DOHH2 (cell line): Measurements from ENCODE around the gene LRRC37A3.
"Not testable (repeated sequence)": the region's sequence is repeated elsewhere in the genome, so short reads cannot be mapped to it uniquely, and the experiment has no call there.

Source experiments
- H3F3A ChIP-seq: fragments of 200-600 bp; sonication (generic), shearing (Covaris generic); 2 replicates; pipeline ENCODE4 v1.6.0; 2016; ENCODE audit warnings: antibody characterized with exemption, mild to moderate bottlenecking; ENCODE audit not compliant: control insufficient read depth, insufficient read depth
- H3K27ac ChIP-seq: fragments of 200-600 bp; sonication (generic); 2 replicates; pipeline ENCODE4 v1.5.1; 2014; ENCODE audit warnings: low read depth, mild to moderate bottlenecking, low read length, moderate library complexity
- H3K27me3 ChIP-seq: fragments of 200-600 bp; sonication (generic); 2 replicates; pipeline ENCODE4 v1.6.1; 2014; ENCODE audit warnings: mild to moderate bottlenecking, low read length, mixed read lengths; ENCODE audit not compliant: control insufficient read depth
- H3K36me3 ChIP-seq: fragments of 200-600 bp; sonication (generic); 2 replicates; pipeline ENCODE4 v1.6.1; 2014; ENCODE audit warnings: mild to moderate bottlenecking, low read length, moderate library complexity, mixed read lengths; ENCODE audit not compliant: control insufficient read depth
- H3K4me1 ChIP-seq: fragments of 200-600 bp; sonication (generic); 2 replicates; pipeline ENCODE4 v1.6.1; 2014; ENCODE audit warnings: mild to moderate bottlenecking, low read length, mixed read lengths; ENCODE audit not compliant: control insufficient read depth
- H3K4me2 ChIP-seq: fragments of 200-600 bp; sonication (generic); 2 replicates; pipeline ENCODE4 v1.6.0; 2014; ENCODE audit warnings: mild to moderate bottlenecking, low read length, moderate library complexity
- H3K4me3 ChIP-seq: fragments of 200-600 bp; sonication (generic); 2 replicates; pipeline ENCODE4 v1.5.1; 2014; ENCODE audit warnings: mild to moderate bottlenecking, low read length, mixed read lengths
- H3K79me2 ChIP-seq: fragments of 200-600 bp; sonication (generic); 2 replicates; pipeline ENCODE4 v1.6.1; 2014; ENCODE audit warnings: mild to moderate bottlenecking, low read length, mixed read lengths; ENCODE audit not compliant: control insufficient read depth
- H3K9me2 ChIP-seq: fragments of 200-600 bp; sonication (generic); replicated peaks from 2 replicates; pipeline ENCODE4 v1.6.1; 2014; ENCODE audit warnings: mild to moderate bottlenecking, low read length, mixed read lengths; ENCODE audit not compliant: control insufficient read depth
- H3K9me3 ChIP-seq: fragments of 200-600 bp; sonication (generic); 2 replicates; pipeline ENCODE4 v1.6.1; 2014; ENCODE audit warnings: antibody characterized with exemption, low read length, mixed read lengths; ENCODE audit not compliant: control insufficient read depth, insufficient read depth
- H4K20me1 ChIP-seq: fragments of 200-600 bp; sonication (generic); 2 replicates; pipeline ENCODE4 v1.6.0; 2014; ENCODE audit warnings: low read depth, mild to moderate bottlenecking, antibody characterized with exemption, low read length, moderate library complexity; ENCODE audit not compliant: control insufficient read depth, insufficient read depth
- CTCF ChIP-seq: fragments of 200-600 bp; sonication (generic); IDR thresholded peaks from one replicate; pipeline ENCODE4 v1.5.1; 2014; ENCODE audit warnings: antibody characterized with exemption, mild to moderate bottlenecking, low read depth, low read length; ENCODE audit not compliant: poor library complexity, severe bottlenecking

Gene LRRC37A3

DNA sequence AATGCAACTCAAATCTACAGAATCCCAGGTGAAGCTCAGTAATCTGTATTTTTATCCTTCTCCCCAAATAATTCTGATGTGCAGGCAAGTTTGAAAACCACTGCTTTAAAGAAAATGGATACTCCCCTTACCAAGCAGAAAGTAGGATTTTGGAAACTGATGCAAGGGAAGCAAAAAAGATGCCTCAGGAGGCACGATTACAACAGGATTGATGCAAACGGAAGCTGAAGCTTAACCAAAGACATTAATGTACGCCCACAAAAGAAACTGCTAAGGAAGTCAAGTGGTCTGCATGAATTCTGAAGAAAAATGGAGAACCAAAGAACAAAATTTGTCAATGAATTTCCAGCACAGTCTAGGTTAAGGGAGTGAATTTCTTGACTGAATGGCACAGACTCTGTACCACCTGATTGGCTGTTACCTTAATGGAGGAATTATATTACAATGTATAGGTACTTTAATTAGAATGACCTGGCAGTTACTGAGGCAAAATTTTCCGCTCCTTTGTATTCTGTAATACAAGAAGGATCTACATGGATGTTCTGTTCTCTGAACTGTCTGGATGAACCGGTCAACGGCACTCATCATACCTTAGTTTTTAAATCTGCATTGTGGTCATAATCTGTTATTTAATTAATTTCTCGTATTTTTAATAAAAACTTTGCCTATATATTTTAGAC is 9.6 kb downstream of the LRRC37A3 start:
- not testable (repeated sequence) for H4K20me1 ChIP-seq, H3K9me3 ChIP-seq, H3F3A ChIP-seq, H3K9me2 ChIP-seq, H3K4me1 ChIP-seq, H3K27ac ChIP-seq, H3K27me3 ChIP-seq, H3K4me3 ChIP-seq, H3K36me3 ChIP-seq, H3K4me2 ChIP-seq, H3K79me2 ChIP-seq

DNA sequence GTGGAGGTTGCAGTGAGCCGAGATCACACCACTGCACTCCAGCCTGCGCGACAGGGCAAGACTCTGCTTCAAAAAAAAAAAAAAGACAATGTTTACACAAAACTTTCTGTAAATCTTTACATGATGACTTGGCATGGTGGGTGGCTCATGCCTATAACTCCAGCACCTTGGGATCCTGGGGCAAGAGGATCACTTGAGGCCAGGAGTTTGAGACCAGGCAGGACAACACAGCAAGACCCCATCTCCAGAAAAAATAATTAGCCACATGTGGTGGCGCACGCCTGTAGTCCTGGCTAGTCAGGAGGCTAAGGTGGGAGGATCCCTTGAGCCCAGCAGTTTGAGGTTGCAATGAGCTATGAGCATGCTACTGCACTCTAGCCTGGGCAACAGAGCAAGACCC is 15.2 kb downstream of the LRRC37A3 start:
- not testable (repeated sequence) for H3K4me1 ChIP-seq, H3K79me2 ChIP-seq, H3K4me3 ChIP-seq, H4K20me1 ChIP-seq, H3K27ac ChIP-seq, H3K9me3 ChIP-seq, H3F3A ChIP-seq, H3K4me2 ChIP-seq, H3K9me2 ChIP-seq, H3K36me3 ChIP-seq, H3K27me3 ChIP-seq

DNA sequence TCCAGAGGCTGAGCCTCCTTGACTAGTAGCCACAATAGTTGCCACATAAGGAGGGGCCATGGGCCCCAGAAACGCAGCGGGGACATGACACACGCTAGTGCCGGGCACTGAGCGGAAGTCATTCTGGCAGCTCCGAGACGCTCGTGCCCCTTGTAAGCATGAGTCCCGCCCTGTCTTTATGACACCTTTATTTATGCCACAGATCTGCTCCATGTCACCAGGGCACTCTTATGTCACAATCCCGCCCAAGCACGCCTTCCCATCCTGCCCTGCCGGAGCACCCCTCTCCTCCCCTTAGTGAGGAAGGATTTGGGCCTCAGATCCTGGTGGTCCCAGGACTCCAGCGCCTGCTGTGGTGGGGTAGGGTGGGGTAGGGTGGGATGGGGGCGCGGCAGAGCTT is 22.1 kb downstream of the LRRC37A3 start:
- H3K36me3 ChIP-seq, H3F3A ChIP-seq, H3K27ac ChIP-seq, H3K79me2 ChIP-seq, H3K9me3 ChIP-seq, H3K9me2 ChIP-seq, H3K4me3 ChIP-seq, H3K4me2 ChIP-seq, H3K4me1 ChIP-seq, H4K20me1 ChIP-seq, H3K27me3 ChIP-seq: not testable (repeated sequence)

DNA sequence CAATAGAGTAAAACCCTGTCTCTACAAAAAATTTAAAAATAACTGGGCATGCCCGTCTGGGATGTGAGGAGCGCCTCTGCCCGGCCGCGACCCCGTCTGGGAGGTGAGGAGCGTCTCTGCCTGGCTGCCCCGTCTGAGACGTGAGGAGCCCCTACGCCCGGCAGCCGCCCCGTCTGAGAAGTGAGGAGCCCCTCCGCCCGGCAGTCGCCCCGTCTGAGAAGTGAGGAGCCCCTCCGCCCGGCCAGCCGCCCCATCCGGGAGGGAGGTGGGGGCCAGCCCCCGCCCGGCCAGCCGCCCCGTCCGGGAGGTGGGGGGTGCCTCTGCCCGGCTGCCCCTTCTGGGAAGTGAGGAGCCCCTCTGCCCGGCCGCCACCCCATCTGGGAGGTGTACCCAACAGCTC is 45.1 kb downstream of the LRRC37A3 start:
- not testable (repeated sequence) for H3K4me1 ChIP-seq, H3K4me3 ChIP-seq, H3K9me3 ChIP-seq, H4K20me1 ChIP-seq, H3K4me2 ChIP-seq, H3F3A ChIP-seq, H3K27me3 ChIP-seq, H3K36me3 ChIP-seq, H3K9me2 ChIP-seq, H3K27ac ChIP-seq, H3K79me2 ChIP-seq

DNA sequence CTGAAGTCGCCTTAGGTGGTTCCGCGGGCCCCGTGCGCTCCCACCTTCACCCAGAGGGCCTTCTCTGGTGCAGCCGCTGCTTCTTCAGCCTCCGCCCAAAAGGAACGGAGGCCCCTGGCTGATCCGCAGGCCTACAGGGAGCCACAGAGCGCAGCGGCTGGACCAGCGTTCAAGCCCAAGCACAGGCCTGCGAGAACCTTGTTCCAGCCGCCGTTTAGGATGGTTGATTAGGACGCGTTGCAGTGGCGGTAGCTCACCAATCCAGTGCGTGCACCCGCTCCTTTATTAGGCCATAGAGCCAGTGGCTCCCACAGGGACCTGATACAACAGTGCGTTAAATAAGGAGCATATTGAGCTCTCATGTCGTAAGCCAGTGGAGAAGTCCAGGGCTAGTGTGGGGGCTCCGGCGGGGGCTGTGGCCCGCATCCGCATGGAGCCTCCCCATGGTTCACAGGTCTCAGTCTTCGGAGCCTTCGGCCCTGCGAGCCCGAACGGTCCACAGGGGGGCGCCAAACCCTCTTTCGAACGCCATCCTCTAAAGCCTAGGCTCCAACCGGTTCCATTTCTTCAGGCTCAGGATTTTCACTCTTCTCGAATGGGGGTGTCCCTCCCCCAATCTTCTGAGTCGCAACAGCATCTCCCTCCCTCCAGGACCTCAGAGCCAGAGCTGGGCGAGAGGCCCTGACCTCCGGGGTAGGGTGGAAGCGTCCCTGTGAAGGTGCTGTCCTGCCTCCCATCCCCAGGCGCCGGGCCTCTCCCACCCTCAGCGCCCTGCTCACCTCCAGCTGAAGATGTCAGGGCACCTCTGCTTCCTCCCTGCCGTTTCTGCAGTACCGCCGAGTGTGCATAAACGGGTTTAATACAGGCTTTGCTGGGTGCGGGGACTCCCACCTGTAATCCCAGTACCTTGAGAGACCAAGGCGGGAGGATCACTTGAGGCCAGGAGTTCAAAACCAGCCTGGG is 71.5 kb downstream of the LRRC37A3 start:
- not testable (repeated sequence) for H3K4me3 ChIP-seq, H3K9me3 ChIP-seq, H3K4me1 ChIP-seq, H3K36me3 ChIP-seq, H4K20me1 ChIP-seq, H3K9me2 ChIP-seq, H3K4me2 ChIP-seq, H3K27ac ChIP-seq, H3K79me2 ChIP-seq, H3F3A ChIP-seq, H3K27me3 ChIP-seq
- TF ChIP-seq CTCF = peak; percentile 66

GRCh38 chr17:64846892-64847291 is 72.4 kb downstream of the LRRC37A3 start:
- H3K9me3 ChIP-seq, H3K36me3 ChIP-seq, H3K4me2 ChIP-seq, H3K9me2 ChIP-seq, H3K4me3 ChIP-seq, H3K79me2 ChIP-seq, H3F3A ChIP-seq, H3K4me1 ChIP-seq, H3K27me3 ChIP-seq, H4K20me1 ChIP-seq, H3K27ac ChIP-seq: not testable (repeated sequence)

- H3K9me3 ChIP-seq, H3K27me3 ChIP-seq, H3K79me2 ChIP-seq, H4K20me1 ChIP-seq, H3K27ac ChIP-seq, H3K4me2 ChIP-seq, H3F3A ChIP-seq, H3K4me3 ChIP-seq, H3K9me2 ChIP-seq, H3K36me3 ChIP-seq: not testable (repeated sequence)
- peaks cover 13% of the 10 kb centered on the region for H3K4me1 ChIP-seq
Observed at GRCh38 chr17:64843918-64844317, 75.4 kb downstream of the LRRC37A3 start.
